ENCODE measurements around the gene C17orf113.
"Not testable (repeated sequence)": the region's sequence is repeated elsewhere in the genome, so short reads cannot be mapped to it uniquely, and the experiment has no call there.

The C17orf113 gene

DNA sequence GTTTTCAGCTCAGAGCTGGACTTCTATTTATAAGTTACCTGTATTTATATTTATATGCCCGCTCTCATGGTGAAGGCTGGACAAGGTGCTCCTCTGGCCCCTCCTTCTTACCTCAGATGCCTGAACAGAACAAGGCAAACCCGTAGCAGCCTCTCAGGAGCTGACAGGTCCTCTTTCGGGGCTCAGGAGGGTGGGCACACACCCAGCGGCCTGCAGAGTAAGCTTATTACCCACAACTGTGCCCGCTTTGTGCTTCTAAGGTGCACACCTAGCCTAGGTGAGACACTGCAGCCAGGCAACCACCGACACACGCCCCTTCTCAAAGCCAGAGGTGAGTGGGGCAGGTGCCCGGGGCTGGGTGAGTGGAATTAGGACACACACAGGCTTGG lies 25.2 kb downstream of the C17orf113 start:
- H3K4me1 Mint-ChIP-seq, result peaks cover 54% of the 10 kb centered on the region
- peak overlapping the region; percentile 59 to 80 (median 66) for H3K27ac Mint-ChIP-seq
- peak overlapping the region; percentile 61 to 75 (median 68) for H3K4me3 Mint-ChIP-seq
- TF ChIP-seq, protein P1, sequence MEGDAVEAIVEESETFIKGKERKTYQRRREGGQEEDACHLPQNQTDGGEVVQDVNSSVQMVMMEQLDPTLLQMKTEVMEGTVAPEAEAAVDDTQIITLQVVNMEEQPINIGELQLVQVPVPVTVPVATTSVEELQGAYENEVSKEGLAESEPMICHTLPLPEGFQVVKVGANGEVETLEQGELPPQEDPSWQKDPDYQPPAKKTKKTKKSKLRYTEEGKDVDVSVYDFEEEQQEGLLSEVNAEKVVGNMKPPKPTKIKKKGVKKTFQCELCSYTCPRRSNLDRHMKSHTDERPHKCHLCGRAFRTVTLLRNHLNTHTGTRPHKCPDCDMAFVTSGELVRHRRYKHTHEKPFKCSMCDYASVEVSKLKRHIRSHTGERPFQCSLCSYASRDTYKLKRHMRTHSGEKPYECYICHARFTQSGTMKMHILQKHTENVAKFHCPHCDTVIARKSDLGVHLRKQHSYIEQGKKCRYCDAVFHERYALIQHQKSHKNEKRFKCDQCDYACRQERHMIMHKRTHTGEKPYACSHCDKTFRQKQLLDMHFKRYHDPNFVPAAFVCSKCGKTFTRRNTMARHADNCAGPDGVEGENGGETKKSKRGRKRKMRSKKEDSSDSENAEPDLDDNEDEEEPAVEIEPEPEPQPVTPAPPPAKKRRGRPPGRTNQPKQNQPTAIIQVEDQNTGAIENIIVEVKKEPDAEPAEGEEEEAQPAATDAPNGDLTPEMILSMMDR (IDR thresholded peaks at IDR 0.05; ENCODE audit: unreplicated experiment in 3 of 3), result no peak
- H3K27me3 Mint-ChIP-seq (ENCODE audit: low read depth), result no peaks in the 10 kb centered on the region
- peaks cover 14% of the 10 kb centered on the region for H3K36me3 Mint-ChIP-seq (ENCODE audit: low read depth)
- no peaks in the 10 kb centered on the region for H3K9me3 Mint-ChIP-seq

DNA sequence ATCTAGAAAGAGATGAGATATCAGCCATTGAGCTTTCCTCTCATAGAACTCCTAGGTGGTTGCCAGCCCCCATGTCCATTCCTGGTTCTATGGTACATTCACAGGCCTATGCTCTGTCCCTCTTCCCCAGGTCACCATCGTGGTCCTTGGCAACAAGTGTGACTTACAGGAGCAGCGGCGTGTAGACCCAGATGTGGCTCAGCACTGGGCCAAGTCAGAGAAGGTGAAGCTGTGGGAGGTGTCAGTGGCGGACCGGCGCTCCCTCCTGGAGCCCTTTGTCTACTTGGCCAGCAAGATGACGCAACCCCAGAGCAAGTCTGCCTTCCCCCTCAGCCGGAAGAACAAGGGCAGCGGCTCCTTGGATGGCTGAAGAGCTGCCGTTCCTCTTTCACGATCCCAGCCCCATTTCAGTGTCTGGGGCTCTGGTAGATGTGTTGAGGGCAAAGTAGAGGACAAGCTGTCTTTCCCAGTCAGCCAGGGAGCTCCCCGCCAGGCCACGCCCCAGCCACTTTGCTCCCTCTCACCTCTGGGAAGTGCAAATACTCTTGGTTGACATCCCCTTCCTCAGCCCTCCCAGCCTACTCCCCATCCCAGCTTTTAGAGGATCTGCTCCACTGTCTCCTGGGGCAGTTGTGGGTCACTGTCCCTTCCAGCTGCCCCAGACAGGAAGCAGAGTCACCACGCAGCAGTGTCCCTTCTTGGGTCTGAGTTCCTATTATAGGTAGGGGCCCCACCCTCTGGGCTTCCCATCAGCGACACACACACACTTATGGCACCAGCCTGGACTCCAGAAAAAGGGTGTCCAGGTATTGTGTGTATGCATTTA lies 26.7 kb downstream of the C17orf113 start:
- H3K36me3 Mint-ChIP-seq (ENCODE audit: low read depth), result peaks cover 14% of the 10 kb centered on the region
- peak overlapping the region in 1 of 3 experiments; percentile 32 for H3K4me3 Mint-ChIP-seq
- H3K9me3 Mint-ChIP-seq, result no peaks in the 10 kb centered on the region
- TF ChIP-seq, protein P1 (IDR thresholded peaks at IDR 0.05; ENCODE audit: unreplicated experiment in 3 of 3), result no peak
- H3K27me3 Mint-ChIP-seq (ENCODE audit: low read depth), result no peaks in the 10 kb centered on the region
- H3K27ac Mint-ChIP-seq, result no peak overlapping the region
- H3K4me1 Mint-ChIP-seq, result peaks cover 55% of the 10 kb centered on the region

DNA sequence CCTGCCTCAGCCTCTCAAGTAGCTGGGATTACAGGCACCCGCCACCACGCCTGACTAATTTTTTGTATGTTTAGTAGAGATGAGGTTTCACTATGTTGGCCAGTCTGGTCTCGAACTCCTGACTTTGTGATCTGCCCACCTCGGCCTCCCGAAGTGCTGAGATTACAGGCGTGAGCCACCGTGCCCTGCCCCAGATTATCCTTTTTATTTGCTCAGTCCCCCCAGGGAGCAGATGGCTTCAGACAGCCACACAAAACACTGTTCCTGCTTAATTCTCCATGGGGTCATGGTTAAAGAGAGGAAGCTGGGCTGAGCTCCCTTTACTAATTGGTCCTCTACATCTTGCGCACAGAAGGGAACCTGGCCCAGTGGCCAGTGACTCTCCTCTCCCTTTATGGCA lies 29.6 kb downstream of the C17orf113 start:
- not testable (repeated sequence) for H3K27me3 Mint-ChIP-seq (ENCODE audit: low read depth); H3K9me3 Mint-ChIP-seq
- peaks cover 43% of the 10 kb centered on the region for H3K4me1 Mint-ChIP-seq
- H3K27ac Mint-ChIP-seq, result peak overlapping the region; percentile 79 to 92 (median 87)
- H3K36me3 Mint-ChIP-seq (ENCODE audit: low read depth), result peaks cover 14% of the 10 kb centered on the region
- peak overlapping the region; percentile 97 to 100 (median 99) for H3K4me3 Mint-ChIP-seq

DNA sequence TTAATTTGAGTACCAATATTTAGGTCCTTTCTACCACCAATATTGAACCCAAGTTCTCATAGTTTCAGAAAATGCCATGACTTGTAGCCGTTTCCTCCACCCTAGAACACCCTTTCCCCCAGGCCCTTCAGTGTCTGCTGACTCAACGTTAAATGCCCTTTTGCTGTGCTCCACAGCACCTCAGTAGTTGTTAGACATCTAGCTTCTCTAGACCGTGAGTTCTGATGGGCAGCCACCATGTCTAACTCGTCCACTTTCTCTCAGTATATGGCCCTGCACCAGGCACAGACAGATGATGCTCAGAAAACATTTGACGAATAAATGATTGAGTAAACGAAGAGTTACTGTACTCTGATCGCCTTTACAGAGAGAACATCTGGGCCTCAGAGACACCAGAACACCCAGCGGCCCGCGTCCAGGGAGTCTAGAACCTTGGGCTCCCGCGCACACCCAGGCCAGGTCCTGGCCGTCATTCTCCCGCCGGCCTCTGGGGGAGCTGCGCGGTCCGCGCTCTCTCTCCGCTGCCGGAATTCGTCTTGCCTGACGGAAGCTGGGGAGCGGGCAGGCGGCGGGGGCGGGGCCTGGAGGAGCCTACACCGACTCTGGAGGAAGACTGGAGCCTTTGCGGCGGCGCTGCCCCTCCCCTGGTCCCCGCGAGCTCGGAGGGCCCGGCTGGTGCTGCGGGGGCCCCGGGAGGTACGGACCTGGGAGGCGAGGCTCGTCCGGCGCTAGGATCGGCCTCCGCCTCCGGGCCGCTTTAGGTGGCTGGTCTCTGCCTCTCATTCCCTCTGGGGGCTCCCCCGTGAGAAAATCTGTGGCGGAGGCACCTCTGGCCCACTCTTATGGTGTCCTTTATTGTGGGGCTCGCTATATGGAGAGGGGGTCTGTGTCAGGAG lies 30.6 kb downstream of the C17orf113 start, which contains the start of gene NKIRAS2:
NKIRAS2 (plus strand) TSS at position 582 of the 896 bp plus-strand sequence. CDS start 1,488 bp downstream, outside the sequence.
- Mint-ChIP-seq H3K27me3 (ENCODE audit: low read depth) (no peaks in the 10 kb centered on the region), H3K4me1 (peaks cover 39% of the 10 kb centered on the region), H3K27ac (peak within 1 kb of the TSS; percentile 98 to 99 (median 98)), H3K9me3 (no peaks in the 10 kb centered on the region), H3K4me3 (peak within 1 kb of the TSS; percentile 97 to 100 (median 99)), H3K36me3 (ENCODE audit: low read depth) (peaks cover 11% of the 10 kb centered on the region)
- TF ChIP-seq, protein P1 (IDR thresholded peaks at IDR 0.05; ENCODE audit: unreplicated experiment in 3 of 3), result peak; percentile 90 to 95 (median 95)

DNA sequence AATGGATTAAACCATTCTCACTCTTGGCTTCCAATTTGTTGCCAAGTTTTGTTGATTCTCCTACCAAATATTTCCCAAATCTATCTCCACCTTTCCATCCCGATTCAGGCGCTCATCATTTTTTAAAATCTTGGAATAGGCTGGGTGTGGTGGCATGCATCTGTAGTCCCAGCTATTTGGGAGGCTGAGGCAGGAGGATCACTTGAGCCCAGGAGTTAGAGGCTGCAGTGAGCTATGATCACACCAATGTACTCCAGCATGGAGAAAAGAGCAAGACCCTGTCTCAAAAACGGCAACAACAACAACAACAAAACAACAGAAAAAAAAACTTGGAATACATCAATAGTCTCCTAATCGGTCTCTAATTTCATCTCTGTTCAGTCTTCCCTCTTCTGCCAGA lies 31.4 kb downstream of the C17orf113 start:
- H3K4me1 Mint-ChIP-seq, result peaks cover 37% of the 10 kb centered on the region
- H3K9me3 Mint-ChIP-seq, result no peaks in the 10 kb centered on the region
- H3K36me3 Mint-ChIP-seq (ENCODE audit: low read depth), result peaks cover 9% of the 10 kb centered on the region
- no peaks in the 10 kb centered on the region for H3K27me3 Mint-ChIP-seq (ENCODE audit: low read depth)
- TF ChIP-seq, protein P1 (IDR thresholded peaks at IDR 0.05; ENCODE audit: unreplicated experiment in 3 of 3), result no peak
- peak overlapping the region; percentile 98 to 99 (median 98) for H3K27ac Mint-ChIP-seq
- peak overlapping the region; percentile 97 to 100 (median 99) for H3K4me3 Mint-ChIP-seq

DNA sequence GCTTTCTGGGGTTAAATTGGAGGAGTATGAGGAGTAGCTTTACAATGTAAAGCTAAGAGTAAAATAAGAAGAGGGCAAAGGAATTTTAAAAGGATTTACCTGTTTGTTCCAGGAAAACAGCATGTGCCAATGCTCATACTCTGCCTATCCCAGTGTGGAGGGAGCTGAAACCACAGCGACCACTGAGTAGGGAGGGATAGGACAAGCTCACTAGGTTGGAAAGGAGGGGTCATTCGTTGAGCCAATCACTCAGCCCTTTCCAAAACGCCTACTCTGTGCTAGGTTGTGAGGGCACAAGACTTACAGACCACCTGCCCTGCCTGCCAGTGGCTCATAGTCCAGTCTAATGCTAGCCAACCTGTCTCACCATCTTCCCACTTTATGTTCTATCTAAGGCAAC lies 32.1 kb downstream of the C17orf113 start:
- Mint-ChIP-seq H3K27me3 (ENCODE audit: low read depth) (no peaks in the 10 kb centered on the region), H3K27ac (peak overlapping the region; percentile 98 to 99 (median 98)), H3K4me1 (peaks cover 40% of the 10 kb centered on the region), H3K9me3 (no peaks in the 10 kb centered on the region), H3K4me3 (peak overlapping the region; percentile 97 to 100 (median 99)), H3K36me3 (ENCODE audit: low read depth) (peaks cover 9% of the 10 kb centered on the region)
- TF ChIP-seq, protein P1 (IDR thresholded peaks at IDR 0.05; ENCODE audit: unreplicated experiment in 3 of 3), result no peak

All from nephron (organoid).